ENCODE data around the gene SMARCD2. TPM values are rescaled to one million over a fixed set of nuclear protein-coding genes. Genes with fewer than 3 reads are reported as not detected.
"Not testable (repeated sequence)": the region's sequence is repeated elsewhere in the genome, so short reads cannot be mapped to it uniquely, and the experiment has no call there.

Gene SMARCD2
- total RNA-seq, 1 experiment from 2014 or later = 35.7 TPM

DNA sequence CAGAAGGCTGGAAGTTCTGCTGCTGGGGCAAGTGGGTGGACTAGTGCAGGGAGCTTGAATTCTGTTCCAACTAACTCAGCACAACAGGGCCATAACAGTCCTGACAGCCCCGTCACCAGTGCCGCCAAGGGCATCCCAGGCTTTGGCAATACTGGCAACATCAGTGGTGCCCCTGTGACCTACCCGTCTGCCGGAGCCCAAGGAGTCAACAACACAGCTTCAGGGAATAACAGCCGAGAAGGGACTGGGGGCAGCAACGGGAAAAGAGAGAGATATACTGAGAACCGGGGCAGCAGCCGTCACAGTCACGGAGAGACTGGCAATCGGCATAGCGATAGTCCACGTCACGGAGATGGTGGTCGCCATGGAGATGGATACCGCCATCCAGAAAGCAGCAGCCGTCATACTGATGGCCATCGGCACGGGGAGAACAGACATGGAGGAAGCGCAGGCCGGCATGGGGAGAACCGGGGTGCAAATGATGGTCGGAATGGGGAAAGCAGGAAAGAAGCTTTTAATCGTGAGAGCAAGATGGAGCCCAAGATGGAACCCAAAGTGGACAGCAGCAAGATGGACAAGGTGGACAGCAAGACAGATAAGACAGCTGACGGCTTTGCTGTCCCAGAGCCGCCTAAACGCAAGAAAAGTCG lies 24.6 kb downstream of the SMARCD2 start:
- Histone ChIP-seq H3K27ac (no peak overlapping the region), H3K4me1 (no peaks in the 10 kb centered on the region), H3K27me3 (no peaks in the 10 kb centered on the region), H3K9me3 (replicated peaks) (no peaks in the 10 kb centered on the region), H3K36me3 (peaks cover 89% of the 10 kb centered on the region), H3K4me3 (no peak overlapping the region)
- DNase-seq = no peak

- no peak for DNase-seq
- Histone ChIP-seq H3K9me3 (replicated peaks) (no peaks in the 10 kb centered on the region), H3K36me3 (peaks cover 91% of the 10 kb centered on the region), H3K4me1 (no peaks in the 10 kb centered on the region), H3K27ac (no peak overlapping the region), H3K27me3 (no peaks in the 10 kb centered on the region), H3K4me3 (no peak overlapping the region)
These were observed 25.8 kb downstream of the SMARCD2 start for GRCh38 chr17:63816669-63817068.

DNA sequence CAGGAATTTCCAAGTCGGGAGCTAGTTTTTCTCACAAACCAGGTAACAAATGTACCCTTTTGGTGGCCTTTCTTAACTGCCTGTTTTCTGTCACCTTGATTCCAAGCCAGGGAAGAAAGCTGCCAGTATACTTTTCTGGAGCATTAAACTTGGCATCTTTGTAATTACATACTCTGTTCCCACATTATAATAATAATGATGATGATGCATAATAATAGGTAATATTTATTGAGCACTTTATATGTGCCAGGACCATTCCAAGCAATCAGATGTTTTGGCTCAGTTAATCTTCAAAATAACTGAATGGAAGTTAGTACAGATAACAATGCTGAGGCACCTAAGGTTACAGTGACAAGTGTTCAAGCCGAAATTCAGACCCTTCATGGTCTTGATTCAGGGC lies 26.4 kb downstream of the SMARCD2 start:
- H3K27me3 ChIP-seq = no peaks in the 10 kb centered on the region
- DNase-seq = no peak
- H3K4me3 ChIP-seq = no peak overlapping the region
- H3K36me3 ChIP-seq = peaks cover 91% of the 10 kb centered on the region
- H3K4me1 ChIP-seq = no peaks in the 10 kb centered on the region
- H3K9me3 ChIP-seq (replicated peaks) = no peaks in the 10 kb centered on the region
- no peak overlapping the region for H3K27ac ChIP-seq

DNA sequence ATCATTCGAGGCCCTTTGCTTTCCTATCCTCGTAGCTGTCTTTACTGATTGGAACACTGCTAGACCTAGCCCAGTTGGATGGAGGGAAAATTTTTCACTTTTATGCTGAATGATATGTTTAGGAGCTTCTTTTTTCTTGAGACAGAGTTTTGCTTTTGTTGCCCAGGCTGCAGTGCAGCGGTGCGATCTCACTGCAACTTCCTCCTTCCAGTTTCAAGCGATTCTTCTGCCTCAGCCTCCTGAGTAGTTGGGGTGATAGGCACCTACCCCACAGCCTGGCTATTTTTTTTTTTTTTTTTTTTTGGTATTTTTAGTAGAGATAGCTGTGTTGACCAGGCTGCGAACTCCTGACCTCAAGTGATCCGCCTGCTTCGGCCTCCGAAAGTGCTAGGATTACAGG lies 32.5 kb downstream of the SMARCD2 start:
- H3K9me3 ChIP-seq (replicated peaks) = no peaks in the 10 kb centered on the region

GRCh38 chr17:63805591-63805990 lies 36.9 kb downstream of the SMARCD2 start:
- no peaks in the 10 kb centered on the region for H3K4me1 ChIP-seq
- DNase-seq = no peak
- no peak overlapping the region for H3K4me3 ChIP-seq
- peaks cover 90% of the 10 kb centered on the region for H3K36me3 ChIP-seq
- H3K27ac ChIP-seq = no peak overlapping the region
- H3K27me3 ChIP-seq = no peaks in the 10 kb centered on the region
- H3K9me3 ChIP-seq (replicated peaks) = no peaks in the 10 kb centered on the region

More for the DNA sequence above, 32.5 kb downstream of the SMARCD2 start:
- H3K4me1 ChIP-seq = no peaks in the 10 kb centered on the region
- no peak overlapping the region for H3K4me3 ChIP-seq
- peaks cover 89% of the 10 kb centered on the region for H3K36me3 ChIP-seq
- no peak overlapping the region for H3K27ac ChIP-seq
- DNase-seq = no peak
- no peaks in the 10 kb centered on the region for H3K27me3 ChIP-seq

DNA sequence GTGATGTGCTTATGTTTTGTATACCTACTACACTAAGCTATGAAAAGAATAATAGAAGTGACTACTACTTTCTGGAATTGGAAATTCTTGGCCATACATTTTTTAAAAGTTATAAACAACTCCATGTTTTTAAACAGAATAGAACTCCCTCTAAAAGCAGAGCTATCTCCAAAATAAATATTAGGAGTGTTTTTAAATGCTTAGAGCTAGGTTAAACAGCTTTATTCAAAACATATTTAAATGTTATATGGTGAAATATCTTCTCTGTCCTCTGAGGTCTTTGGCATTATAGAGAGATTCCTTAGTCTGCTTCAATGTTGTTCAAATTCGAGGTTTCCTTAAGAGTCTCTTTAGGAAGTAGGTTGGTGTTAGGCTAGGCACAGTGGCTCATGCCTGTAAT lies 38.2 kb downstream of the SMARCD2 start:
- H3K4me1 ChIP-seq = no peaks in the 10 kb centered on the region
- H3K4me3 ChIP-seq = no peak overlapping the region
- H3K9me3 ChIP-seq (replicated peaks) = no peaks in the 10 kb centered on the region
- peaks cover 93% of the 10 kb centered on the region for H3K36me3 ChIP-seq
- H3K27ac ChIP-seq = no peak overlapping the region
- no peak for DNase-seq
- no peaks in the 10 kb centered on the region for H3K27me3 ChIP-seq

- H3K9me3 ChIP-seq (replicated peaks) = no peaks in the 10 kb centered on the region
- H3K4me1 ChIP-seq = no peaks in the 10 kb centered on the region
- H3K27me3 ChIP-seq = no peaks in the 10 kb centered on the region
- peaks cover 89% of the 10 kb centered on the region for H3K36me3 ChIP-seq
- H3K27ac ChIP-seq = no peak overlapping the region
- DNase-seq = no peak
- no peak overlapping the region for H3K4me3 ChIP-seq
These were observed 41.7 kb downstream of the SMARCD2 start for GRCh38 chr17:63800783-63801182.

- Histone ChIP-seq H3K27ac (no peak overlapping the region), H3K36me3 (peaks cover 82% of the 10 kb centered on the region), H3K27me3 (no peaks in the 10 kb centered on the region), H3K9me3 (replicated peaks) (no peaks in the 10 kb centered on the region), H3K4me1 (no peaks in the 10 kb centered on the region), H3K4me3 (no peak overlapping the region)
- DNase-seq = no peak
These were observed 43.8 kb downstream of the SMARCD2 start for GRCh38 chr17:63798572-63799106.

DNA sequence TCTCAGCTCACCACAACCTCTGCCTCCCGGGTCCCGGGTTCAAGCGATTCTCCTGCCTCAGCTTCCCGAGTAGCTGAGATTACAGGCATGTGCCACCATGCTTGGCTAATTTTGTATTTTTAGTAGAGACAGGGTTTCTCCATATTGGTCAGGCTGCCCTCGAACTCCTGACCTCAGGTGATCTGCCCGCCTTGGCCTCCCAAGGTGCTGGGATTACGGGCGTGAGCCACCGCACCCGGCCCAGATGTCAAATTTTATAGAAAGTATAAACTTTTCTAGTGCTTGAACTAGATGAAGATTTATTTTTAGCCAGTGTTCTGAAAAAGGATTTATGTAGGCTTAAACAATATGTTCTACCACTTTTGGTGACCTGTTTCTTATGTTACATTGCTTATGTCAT lies 46.1 kb downstream of the SMARCD2 start:
- H3K36me3 ChIP-seq = peaks cover 84% of the 10 kb centered on the region
- H3K27me3 ChIP-seq; H3K4me1 ChIP-seq; H3K27ac ChIP-seq; DNase-seq; H3K4me3 ChIP-seq; H3K9me3 ChIP-seq (replicated peaks): not testable (repeated sequence)

DNA sequence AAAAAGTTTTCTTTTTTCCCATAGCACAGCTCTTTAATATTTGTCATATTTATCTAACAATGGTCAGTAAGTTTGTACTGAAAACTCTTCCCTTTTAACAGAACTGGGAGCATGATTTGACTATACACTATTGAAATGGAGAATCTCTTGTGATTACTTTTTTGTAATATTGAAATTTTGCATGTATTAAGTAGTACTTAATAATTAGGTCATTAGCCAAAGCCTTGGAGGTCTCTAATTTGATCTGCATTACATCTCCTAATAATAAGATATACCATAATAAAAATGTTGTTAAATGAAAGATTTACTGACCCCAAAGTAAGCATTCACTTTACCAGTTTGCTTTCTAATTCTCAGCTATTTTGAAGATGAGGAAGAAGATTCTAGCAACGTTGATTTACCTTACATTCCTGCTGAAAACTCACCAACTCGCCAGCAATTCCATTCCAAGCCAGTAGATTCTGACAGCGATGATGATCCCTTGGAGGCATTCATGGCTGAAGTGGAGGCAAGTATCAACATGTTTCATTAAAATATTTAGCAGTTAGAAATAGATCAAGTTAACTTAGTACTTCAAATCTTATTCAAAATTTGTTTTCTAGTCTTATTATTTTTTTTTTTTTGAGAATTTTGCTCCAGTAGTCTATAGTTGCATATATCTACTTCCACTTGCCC lies 50.3 kb downstream of the SMARCD2 start:
- Histone ChIP-seq H3K27ac (no peak overlapping the region), H3K9me3 (replicated peaks) (no peaks in the 10 kb centered on the region), H3K36me3 (peaks cover 73% of the 10 kb centered on the region), H3K4me3 (no peak overlapping the region), H3K27me3 (no peaks in the 10 kb centered on the region), H3K4me1 (no peaks in the 10 kb centered on the region)
- no peak for DNase-seq

DNA sequence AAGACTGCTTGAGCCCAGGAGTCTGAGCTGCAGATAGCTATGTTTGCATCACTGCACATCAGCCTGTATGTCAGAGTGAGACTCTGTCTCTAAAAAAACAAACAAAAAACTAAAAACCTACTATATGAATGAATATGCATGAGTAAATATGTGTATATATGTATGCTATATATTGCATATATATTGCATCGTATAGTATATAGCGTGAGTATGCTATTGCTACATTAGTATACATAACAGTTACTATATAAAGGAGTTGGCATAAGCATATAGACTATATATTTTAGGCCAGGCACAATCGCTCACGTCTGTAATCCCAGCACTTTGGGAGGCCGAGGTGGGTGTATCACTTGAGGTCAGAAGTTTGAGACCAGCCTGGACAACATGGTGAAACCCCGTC lies 52.4 kb downstream of the SMARCD2 start:
- Histone ChIP-seq H3K27me3 (no peaks in the 10 kb centered on the region), H3K4me3 (no peak overlapping the region), H3K27ac (no peak overlapping the region), H3K36me3 (peaks cover 68% of the 10 kb centered on the region), H3K9me3 (replicated peaks) (no peaks in the 10 kb centered on the region), H3K4me1 (no peaks in the 10 kb centered on the region)
- no peak for DNase-seq

DNA sequence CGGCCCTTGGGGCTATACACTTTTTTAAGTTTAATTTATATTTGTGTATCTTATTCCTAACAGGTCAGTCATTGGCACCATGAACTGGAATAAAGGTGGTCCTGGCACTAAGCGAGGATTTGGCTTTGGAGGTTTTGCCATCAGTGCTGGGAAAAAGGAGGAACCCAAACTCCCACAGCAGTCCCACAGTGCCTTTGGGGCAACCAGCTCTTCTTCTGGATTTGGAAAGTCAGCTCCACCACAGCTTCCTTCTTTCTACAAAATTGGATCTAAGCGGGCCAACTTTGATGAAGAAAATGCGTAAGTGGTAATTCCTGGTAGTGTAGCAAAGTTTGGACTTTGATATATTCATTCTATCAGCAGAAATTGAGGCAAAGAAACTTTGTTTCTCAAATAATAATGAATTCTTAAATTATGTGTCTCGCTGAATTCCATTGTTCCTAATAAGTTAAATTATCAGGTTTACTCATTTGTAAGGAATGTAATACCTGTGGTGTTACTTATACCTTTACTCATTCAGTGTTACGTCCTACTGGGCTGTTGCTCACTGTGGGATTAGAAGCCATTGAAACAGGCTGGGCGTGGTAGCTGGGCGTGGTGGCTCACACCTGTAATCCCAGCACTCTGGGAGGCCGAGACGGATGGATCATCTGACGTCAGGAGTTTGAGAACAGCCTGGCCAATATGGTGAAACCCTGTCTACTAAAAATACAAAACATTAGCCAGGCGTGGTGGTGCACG lies 55.3 kb downstream of the SMARCD2 start:
- peaks cover 65% of the 10 kb centered on the region for H3K36me3 ChIP-seq
- H3K27me3 ChIP-seq = no peaks in the 10 kb centered on the region
- no peak overlapping the region for H3K27ac ChIP-seq
- DNase-seq = no peak
- no peak overlapping the region for H3K4me3 ChIP-seq
- no peaks in the 10 kb centered on the region for H3K9me3 ChIP-seq (replicated peaks)
- H3K4me1 ChIP-seq = no peaks in the 10 kb centered on the region

DNA sequence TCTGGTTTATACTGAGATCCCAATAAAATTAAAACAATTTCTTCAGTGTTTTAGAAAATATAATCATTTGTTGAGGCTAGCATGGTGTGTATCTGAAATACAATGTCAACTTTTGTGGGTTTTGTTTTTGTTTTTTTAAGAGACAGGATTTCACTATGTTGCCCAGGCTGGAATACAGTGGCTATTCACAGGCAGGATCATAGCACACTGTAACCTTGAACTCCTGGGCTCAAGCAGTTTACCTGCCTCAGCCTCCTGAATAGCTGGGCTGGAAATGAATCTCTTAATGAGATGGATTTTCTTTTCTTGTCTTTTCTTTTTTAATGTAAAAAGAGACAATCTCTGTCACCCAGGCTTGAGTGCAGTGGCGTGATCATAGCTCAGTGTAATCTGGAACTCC lies 56.4 kb downstream of the SMARCD2 start:
- H3K27me3 ChIP-seq = no peaks in the 10 kb centered on the region
- H3K4me3 ChIP-seq = no peak overlapping the region
- DNase-seq = no peak
- H3K9me3 ChIP-seq (replicated peaks) = no peaks in the 10 kb centered on the region
- H3K36me3 ChIP-seq = peaks cover 58% of the 10 kb centered on the region
- H3K27ac ChIP-seq = no peak overlapping the region
- no peaks in the 10 kb centered on the region for H3K4me1 ChIP-seq

DNA sequence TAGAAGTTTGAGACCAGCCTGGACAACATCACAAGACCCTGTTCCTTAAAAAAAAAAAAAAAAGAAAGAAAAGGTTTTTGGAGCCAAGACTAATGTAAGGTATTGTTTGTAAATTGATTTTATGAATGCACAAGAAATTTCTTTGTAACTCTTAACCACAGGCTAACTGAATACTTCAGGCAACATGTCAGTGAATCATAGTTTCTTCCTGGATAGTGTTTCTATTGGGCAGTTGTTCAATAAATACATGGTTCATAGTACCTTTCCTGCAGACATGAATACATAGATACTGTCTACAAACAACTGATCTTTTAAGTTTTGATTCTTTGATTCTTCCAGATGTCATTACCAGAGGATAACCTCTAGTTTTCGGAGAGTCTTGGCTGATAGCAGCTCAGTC lies 56.9 kb downstream of the SMARCD2 start:
- no peak for DNase-seq
- Histone ChIP-seq H3K27ac (no peak overlapping the region), H3K36me3 (peaks cover 55% of the 10 kb centered on the region), H3K27me3 (no peaks in the 10 kb centered on the region), H3K4me3 (no peak overlapping the region), H3K4me1 (no peaks in the 10 kb centered on the region), H3K9me3 (replicated peaks) (no peaks in the 10 kb centered on the region)

- no peaks in the 10 kb centered on the region for H3K9me3 ChIP-seq (replicated peaks)
- peaks cover 43% of the 10 kb centered on the region for H3K36me3 ChIP-seq
- no peak for DNase-seq
- H3K4me3 ChIP-seq = no peak overlapping the region
- H3K27me3 ChIP-seq = no peaks in the 10 kb centered on the region
- H3K27ac ChIP-seq = no peak overlapping the region
- no peaks in the 10 kb centered on the region for H3K4me1 ChIP-seq
These were observed 59.0 kb downstream of the SMARCD2 start for GRCh38 chr17:63783522-63783921.

Data from SJCRH30 (cell line).